ENCODE measurements around the gene ARRB2. TPM values are rescaled to one million over a fixed set of nuclear protein-coding genes. Genes with fewer than 3 reads are reported as not detected.

Gene ARRB2
- total and polyA plus RNA-seq, 2 of the 13 experiments (the other 11 are each of a cell fraction or from before 2014, with no cell fraction given): 21.5 to 49.2 TPM

DNA sequence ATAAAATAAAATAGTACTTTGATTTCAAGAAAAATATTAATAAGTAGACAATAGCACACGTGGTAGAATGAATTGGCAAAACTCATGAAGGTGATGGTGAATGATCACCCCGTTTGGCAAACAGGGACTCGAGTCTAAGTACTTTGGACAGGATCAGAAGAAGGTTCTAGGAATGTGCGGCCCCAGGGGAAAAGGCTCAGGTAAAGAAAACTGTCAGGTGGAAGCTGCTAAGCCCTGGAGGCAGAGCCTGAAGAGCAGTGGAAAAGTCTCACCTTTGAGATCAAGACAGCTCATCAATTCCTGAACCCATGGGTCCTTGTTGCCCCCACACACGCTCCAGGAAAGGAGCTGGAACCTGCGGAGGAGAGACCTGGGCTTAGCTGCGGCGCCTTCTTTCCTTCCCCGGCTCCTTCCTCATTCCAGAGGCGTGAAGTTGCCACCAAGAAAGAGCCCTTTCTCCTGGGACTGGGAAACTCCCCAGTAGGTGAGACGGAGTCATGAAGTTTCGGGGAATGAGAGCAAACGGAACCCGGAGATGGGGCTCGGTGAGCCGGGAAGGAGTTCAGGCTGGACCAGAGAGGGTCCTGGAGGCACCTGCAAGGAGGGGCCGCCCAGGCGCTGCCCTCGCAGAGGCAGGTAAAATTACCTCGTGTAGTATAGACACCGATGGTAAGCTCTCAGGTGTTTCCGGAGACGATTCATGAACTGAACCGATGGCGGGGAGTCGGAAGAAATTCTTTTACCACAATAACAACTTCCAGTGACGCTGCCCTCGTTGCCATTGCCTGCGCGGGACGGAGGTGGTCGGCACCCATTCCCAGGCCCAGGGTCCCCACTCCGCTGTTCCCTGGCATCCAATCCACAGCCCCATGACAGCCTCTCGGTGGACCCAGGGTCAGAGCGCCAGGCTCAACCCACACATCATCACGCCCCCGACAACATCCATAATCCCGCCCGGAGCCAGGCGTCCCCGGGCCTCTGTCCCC, 28.0 kb downstream of the ARRB2 start (continued):
- TF ChIP-seq, protein P1, sequence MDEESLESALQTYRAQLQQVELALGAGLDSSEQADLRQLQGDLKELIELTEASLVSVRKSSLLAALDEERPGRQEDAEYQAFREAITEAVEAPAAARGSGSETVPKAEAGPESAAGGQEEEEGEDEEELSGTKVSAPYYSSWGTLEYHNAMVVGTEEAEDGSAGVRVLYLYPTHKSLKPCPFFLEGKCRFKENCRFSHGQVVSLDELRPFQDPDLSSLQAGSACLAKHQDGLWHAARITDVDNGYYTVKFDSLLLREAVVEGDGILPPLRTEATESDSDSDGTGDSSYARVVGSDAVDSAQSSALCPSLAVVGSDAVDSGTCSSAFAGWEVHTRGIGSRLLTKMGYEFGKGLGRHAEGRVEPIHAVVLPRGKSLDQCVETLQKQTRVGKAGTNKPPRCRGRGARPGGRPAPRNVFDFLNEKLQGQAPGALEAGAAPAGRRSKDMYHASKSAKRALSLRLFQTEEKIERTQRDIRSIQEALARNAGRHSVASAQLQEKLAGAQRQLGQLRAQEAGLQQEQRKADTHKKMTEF (CRISPR knock-in tag; IDR thresholded peaks at IDR 0.05): no peak
- TF ChIP-seq BCL6 (CRISPR knock-in tag; IDR thresholded peaks at IDR 0.05) (no peak), ZNF550 (CRISPR knock-in tag; IDR thresholded peaks at IDR 0.05; ENCODE audit: borderline replicate concordance) (no peak), ZNF598 (CRISPR knock-in tag; IDR thresholded peaks at IDR 0.05; ENCODE audit: borderline replicate concordance) (no peak), ZNF850 (CRISPR knock-in tag; conservative IDR thresholded peaks at IDR 0.05) (no peak), HNRNPK (IDR thresholded peaks at IDR 0.05; ENCODE audit: low read depth, low read length, poor library complexity, severe bottlenecking) (no peak), RBM39 (IDR thresholded peaks at IDR 0.05; ENCODE audit: low read depth, low read length, poor library complexity, severe bottlenecking) (no peak), ZNF841 (CRISPR knock-in tag; IDR thresholded peaks at IDR 0.05; ENCODE audit: borderline replicate concordance) (no peak), NAIF1 (CRISPR knock-in tag; IDR thresholded peaks at IDR 0.05; ENCODE audit: borderline replicate concordance) (no peak), XRCC5 (optimal IDR thresholded peaks at IDR 0.05; ENCODE audit: low read length) (no peak)
- TF ChIP-seq, protein P2, sequence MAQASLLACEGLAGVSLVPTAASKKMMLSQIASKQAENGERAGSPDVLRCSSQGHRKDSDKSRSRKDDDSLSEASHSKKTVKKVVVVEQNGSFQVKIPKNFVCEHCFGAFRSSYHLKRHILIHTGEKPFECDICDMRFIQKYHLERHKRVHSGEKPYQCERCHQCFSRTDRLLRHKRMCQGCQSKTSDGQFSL (CRISPR knock-in tag; IDR thresholded peaks at IDR 0.05): no peak
- TF ChIP-seq, protein P3, sequence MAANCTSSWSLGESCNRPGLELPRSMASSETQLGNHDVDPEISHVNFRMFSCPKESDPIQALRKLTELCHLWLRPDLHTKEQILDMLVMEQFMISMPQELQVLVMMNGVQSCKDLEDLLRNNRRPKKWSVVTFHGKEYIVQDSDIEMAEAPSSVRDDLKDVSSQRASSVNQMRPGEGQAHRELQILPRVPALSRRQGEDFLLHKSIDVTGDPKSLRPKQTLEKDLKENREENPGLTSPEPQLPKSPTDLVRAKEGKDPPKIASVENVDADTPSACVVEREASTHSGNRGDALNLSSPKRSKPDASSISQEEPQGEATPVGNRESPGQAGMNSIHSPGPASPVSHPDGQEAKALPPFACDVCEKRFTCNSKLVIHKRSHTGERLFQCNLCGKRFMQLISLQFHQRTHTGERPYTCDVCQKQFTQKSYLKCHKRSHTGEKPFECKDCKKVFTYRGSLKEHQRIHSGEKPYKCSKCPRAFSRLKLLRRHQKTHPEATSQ (CRISPR knock-in tag; IDR thresholded peaks at IDR 0.05; ENCODE audit: borderline replicate concordance): no peak
- TF ChIP-seq, protein P4, sequence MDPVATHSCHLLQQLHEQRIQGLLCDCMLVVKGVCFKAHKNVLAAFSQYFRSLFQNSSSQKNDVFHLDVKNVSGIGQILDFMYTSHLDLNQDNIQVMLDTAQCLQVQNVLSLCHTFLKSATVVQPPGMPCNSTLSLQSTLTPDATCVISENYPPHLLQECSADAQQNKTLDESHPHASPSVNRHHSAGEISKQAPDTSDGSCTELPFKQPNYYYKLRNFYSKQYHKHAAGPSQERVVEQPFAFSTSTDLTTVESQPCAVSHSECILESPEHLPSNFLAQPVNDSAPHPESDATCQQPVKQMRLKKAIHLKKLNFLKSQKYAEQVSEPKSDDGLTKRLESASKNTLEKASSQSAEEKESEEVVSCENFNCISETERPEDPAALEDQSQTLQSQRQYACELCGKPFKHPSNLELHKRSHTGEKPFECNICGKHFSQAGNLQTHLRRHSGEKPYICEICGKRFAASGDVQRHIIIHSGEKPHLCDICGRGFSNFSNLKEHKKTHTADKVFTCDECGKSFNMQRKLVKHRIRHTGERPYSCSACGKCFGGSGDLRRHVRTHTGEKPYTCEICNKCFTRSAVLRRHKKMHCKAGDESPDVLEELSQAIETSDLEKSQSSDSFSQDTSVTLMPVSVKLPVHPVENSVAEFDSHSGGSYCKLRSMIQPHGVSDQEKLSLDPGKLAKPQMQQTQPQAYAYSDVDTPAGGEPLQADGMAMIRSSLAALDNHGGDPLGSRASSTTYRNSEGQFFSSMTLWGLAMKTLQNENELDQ (CRISPR knock-in tag; IDR thresholded peaks at IDR 0.05; ENCODE audit: borderline replicate concordance): no peak
- TF ChIP-seq, protein P5, sequence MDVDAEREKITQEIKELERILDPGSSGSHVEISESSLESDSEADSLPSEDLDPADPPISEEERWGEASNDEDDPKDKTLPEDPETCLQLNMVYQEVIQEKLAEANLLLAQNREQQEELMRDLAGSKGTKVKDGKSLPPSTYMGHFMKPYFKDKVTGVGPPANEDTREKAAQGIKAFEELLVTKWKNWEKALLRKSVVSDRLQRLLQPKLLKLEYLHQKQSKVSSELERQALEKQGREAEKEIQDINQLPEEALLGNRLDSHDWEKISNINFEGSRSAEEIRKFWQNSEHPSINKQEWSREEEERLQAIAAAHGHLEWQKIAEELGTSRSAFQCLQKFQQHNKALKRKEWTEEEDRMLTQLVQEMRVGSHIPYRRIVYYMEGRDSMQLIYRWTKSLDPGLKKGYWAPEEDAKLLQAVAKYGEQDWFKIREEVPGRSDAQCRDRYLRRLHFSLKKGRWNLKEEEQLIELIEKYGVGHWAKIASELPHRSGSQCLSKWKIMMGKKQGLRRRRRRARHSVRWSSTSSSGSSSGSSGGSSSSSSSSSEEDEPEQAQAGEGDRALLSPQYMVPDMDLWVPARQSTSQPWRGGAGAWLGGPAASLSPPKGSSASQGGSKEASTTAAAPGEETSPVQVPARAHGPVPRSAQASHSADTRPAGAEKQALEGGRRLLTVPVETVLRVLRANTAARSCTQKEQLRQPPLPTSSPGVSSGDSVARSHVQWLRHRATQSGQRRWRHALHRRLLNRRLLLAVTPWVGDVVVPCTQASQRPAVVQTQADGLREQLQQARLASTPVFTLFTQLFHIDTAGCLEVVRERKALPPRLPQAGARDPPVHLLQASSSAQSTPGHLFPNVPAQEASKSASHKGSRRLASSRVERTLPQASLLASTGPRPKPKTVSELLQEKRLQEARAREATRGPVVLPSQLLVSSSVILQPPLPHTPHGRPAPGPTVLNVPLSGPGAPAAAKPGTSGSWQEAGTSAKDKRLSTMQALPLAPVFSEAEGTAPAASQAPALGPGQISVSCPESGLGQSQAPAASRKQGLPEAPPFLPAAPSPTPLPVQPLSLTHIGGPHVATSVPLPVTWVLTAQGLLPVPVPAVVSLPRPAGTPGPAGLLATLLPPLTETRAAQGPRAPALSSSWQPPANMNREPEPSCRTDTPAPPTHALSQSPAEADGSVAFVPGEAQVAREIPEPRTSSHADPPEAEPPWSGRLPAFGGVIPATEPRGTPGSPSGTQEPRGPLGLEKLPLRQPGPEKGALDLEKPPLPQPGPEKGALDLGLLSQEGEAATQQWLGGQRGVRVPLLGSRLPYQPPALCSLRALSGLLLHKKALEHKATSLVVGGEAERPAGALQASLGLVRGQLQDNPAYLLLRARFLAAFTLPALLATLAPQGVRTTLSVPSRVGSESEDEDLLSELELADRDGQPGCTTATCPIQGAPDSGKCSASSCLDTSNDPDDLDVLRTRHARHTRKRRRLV (CRISPR knock-in tag; IDR thresholded peaks at IDR 0.05): no peak
- TF ChIP-seq, protein P6, sequence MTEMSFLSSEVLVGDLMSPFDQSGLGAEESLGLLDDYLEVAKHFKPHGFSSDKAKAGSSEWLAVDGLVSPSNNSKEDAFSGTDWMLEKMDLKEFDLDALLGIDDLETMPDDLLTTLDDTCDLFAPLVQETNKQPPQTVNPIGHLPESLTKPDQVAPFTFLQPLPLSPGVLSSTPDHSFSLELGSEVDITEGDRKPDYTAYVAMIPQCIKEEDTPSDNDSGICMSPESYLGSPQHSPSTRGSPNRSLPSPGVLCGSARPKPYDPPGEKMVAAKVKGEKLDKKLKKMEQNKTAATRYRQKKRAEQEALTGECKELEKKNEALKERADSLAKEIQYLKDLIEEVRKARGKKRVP (CRISPR knock-in tag; IDR thresholded peaks at IDR 0.05): no peak

All from HepG2 (cell line).